Measurements from ENCODE around the gene YES1. TPM values are rescaled to one million over a fixed set of nuclear protein-coding genes. Genes with fewer than 3 reads are reported as not detected.

Gene YES1
- total RNA-seq, 4 donors from 2014 or later, result 49.4 to 128 (median 96.0) TPM

GRCh38 chr18:703213-703967, 108.7 kb downstream of the YES1 start:
- 67 to 100% methylated on average over 1 to 8 of the region's 8 CpGs for WGBS, 2 donors (ENCODE audit: low coverage in 1 of 2)
- in situ Hi-C loops (cut with MboI; ENCODE audit: low pct_ligation_motif_present in 1 of 4, low pct_unique_long_range_greater_than_20kb in 1 of 4, low sequenced_read_pairs in 3 of 4) (no loop called here), intact Hi-C loops (cut with DNase I; ENCODE audit: low total_unique reads) (no loop called here)
- Histone ChIP-seq H3K27me3 (no peaks in the 10 kb centered on the region), H3K4me3 (no peak overlapping the region), H3K27ac (peak overlapping the region; percentile 52 to 67 (median 60)), H3K4me1 (peaks cover 0 to 10% (median 4%) of the 10 kb centered on the region in 4 donors), H3K36me3 (peaks cover 0 to 5% (median 0%) of the 10 kb centered on the region in 4 donors), H3K9me3 (no peaks in the 10 kb centered on the region)
- TF ChIP-seq POLR2A (IDR thresholded peaks at IDR 0.05) (no peak), EP300 (IDR thresholded peaks at IDR 0.05; ENCODE audit: low read depth) (no peak), POLR2AphosphoS5 (IDR thresholded peaks at IDR 0.05) (no peak)
- TF ChIP-seq, protein P1, sequence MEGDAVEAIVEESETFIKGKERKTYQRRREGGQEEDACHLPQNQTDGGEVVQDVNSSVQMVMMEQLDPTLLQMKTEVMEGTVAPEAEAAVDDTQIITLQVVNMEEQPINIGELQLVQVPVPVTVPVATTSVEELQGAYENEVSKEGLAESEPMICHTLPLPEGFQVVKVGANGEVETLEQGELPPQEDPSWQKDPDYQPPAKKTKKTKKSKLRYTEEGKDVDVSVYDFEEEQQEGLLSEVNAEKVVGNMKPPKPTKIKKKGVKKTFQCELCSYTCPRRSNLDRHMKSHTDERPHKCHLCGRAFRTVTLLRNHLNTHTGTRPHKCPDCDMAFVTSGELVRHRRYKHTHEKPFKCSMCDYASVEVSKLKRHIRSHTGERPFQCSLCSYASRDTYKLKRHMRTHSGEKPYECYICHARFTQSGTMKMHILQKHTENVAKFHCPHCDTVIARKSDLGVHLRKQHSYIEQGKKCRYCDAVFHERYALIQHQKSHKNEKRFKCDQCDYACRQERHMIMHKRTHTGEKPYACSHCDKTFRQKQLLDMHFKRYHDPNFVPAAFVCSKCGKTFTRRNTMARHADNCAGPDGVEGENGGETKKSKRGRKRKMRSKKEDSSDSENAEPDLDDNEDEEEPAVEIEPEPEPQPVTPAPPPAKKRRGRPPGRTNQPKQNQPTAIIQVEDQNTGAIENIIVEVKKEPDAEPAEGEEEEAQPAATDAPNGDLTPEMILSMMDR (IDR thresholded peaks at IDR 0.05), result no peak
- no peak for DNase-seq

DNA sequence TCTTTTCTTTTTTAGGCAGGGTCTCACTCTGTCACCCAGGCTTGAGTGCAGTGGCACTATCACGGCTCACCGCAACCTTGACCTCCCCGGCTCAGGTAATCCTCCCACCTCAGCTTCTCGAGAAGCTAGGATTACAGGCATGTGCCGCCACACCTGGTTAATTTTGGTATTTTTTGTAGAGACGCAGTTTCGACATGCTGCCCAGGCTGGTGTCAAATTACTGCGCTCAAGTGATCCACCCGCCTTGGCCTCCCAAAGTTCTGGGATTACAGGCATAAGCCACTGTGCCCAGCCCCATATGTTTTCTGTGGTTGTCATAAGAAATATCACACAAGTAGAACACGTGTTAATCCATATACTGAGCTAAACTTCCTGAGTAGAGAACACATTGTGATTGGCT, 114.2 kb downstream of the YES1 start:
- Histone ChIP-seq H3K9me3 (no peaks in the 10 kb centered on the region), H3K27me3 (no peaks in the 10 kb centered on the region), H3K4me3 (no peak overlapping the region), H3K4me1 (peaks cover 0 to 10% (median 0%) of the 10 kb centered on the region in 4 donors), H3K27ac (no peak overlapping the region), H3K36me3 (peaks cover 0 to 10% (median 0%) of the 10 kb centered on the region in 4 donors)
- intact Hi-C loops (cut with DNase I; ENCODE audit: low total_unique reads) (no loop called here), in situ Hi-C loops (cut with MboI; ENCODE audit: low pct_ligation_motif_present in 1 of 4, low pct_unique_long_range_greater_than_20kb in 1 of 4, low sequenced_read_pairs in 3 of 4) (no loop called here)
- no peak for DNase-seq
- 91 to 95% methylated on average over 9 to 10 of the region's 10 CpGs for WGBS, 2 donors (ENCODE audit: low coverage in 1 of 2)
- TF ChIP-seq, protein P1 (IDR thresholded peaks at IDR 0.05), result no peak
- TF ChIP-seq EP300 (IDR thresholded peaks at IDR 0.05; ENCODE audit: low read depth), result no peak
- TF ChIP-seq POLR2A (IDR thresholded peaks at IDR 0.05), result no peak
- no peak for TF ChIP-seq POLR2AphosphoS5 (IDR thresholded peaks at IDR 0.05)

GRCh38 chr18:697012-697411, 115.0 kb downstream of the YES1 start:
- 91 to 96% methylated on average over 4 of the region's 4 CpGs for WGBS, 2 donors (ENCODE audit: low coverage in 1 of 2)
- peaks cover 0 to 14% (median 0%) of the 10 kb centered on the region in 4 donors for H3K36me3 ChIP-seq
- peaks cover 0 to 5% (median 0%) of the 10 kb centered on the region in 4 donors for H3K4me1 ChIP-seq
- intact Hi-C loops (cut with DNase I; ENCODE audit: low total_unique reads), result no loop called here
- no peak overlapping the region for H3K27ac ChIP-seq
- in situ Hi-C loops (cut with MboI; ENCODE audit: low pct_ligation_motif_present in 1 of 4, low pct_unique_long_range_greater_than_20kb in 1 of 4, low sequenced_read_pairs in 3 of 4), result no loop called here
- TF ChIP-seq POLR2AphosphoS5 (IDR thresholded peaks at IDR 0.05) (no peak), EP300 (IDR thresholded peaks at IDR 0.05; ENCODE audit: low read depth) (no peak), POLR2A (IDR thresholded peaks at IDR 0.05) (no peak)
- TF ChIP-seq, protein P1 (IDR thresholded peaks at IDR 0.05), result no peak
- DNase-seq, result no peak
- no peaks in the 10 kb centered on the region for H3K27me3 ChIP-seq
- no peaks in the 10 kb centered on the region for H3K9me3 ChIP-seq
- no peak overlapping the region for H3K4me3 ChIP-seq

GRCh38 chr18:693466-694187, 118.4 kb downstream of the YES1 start:
- H3K27ac ChIP-seq, result no peak overlapping the region
- intact Hi-C loops (cut with DNase I; ENCODE audit: low total_unique reads), result no loop called here

More at GRCh38 chr18:693466-694187, 118.4 kb downstream of the YES1 start:
- WGBS, 2 donors (ENCODE audit: low coverage in 1 of 2), result 68 to 78% methylated on average over 8 of the region's 8 CpGs
- peaks cover 0 to 5% (median 0%) of the 10 kb centered on the region in 4 donors for H3K4me1 ChIP-seq
- H3K9me3 ChIP-seq, result no peaks in the 10 kb centered on the region
- in situ Hi-C loops (cut with MboI; ENCODE audit: low pct_ligation_motif_present in 1 of 4, low pct_unique_long_range_greater_than_20kb in 1 of 4, low sequenced_read_pairs in 3 of 4), result no loop called here
- no peaks in the 10 kb centered on the region for H3K27me3 ChIP-seq
- TF ChIP-seq, protein P1 (IDR thresholded peaks at IDR 0.05), result no peak
- TF ChIP-seq POLR2AphosphoS5 (IDR thresholded peaks at IDR 0.05) (no peak), EP300 (IDR thresholded peaks at IDR 0.05; ENCODE audit: low read depth) (no peak), POLR2A (IDR thresholded peaks at IDR 0.05) (no peak)
- H3K4me3 ChIP-seq, result no peak overlapping the region
- H3K36me3 ChIP-seq, result peaks cover 0 to 14% (median 0%) of the 10 kb centered on the region in 4 donors
- DNase-seq, result no peak

All from transverse colon (tissue), 4 donors.